NCI-H2107 treated with DMSO at 0.1 percent for 48 hours (cell line): ENCODE data around the gene TAOK1.

ENCODE experiments used
- DNase-seq: peaks from one replicate; lab custom pipeline; 2025; ENCODE audit not compliant: unreplicated experiment; lab: John Stamatoyannopoulos, UW

TAOK1 gene

DNA sequence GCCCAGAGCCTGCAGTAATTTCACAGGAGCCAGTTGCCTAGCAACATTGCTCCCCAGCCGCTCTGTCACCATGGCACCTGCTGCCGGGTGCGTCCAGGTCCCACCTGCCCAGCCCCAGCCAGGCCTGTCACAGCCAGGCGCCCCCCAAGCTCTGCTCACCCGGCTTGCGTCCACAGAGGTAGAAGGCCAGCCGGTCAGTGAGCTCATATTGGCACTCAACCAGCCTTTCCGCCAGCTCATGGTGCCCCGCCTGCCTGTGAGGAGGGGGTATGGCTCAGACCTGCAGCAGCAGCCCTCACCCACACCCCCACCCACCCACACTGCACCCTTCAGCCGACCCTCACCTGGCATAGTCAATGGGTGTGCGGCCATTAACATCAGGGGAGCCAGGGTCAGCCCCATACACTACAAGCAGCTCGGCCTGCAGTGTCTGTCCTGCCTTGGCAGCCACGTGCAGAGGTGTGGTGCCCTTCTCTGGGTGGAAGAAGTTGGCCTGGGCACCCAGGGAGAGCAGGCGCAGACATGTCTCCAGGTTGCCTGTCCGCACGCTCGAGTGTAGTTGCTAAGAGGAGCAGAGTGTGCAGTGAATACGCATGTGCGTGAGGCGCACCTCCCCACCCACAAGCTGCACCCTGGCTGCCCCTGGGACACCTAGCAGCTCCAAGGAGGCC lies 191.6 kb downstream of the TAOK1 start:
- DNase-seq: no peak

DNA sequence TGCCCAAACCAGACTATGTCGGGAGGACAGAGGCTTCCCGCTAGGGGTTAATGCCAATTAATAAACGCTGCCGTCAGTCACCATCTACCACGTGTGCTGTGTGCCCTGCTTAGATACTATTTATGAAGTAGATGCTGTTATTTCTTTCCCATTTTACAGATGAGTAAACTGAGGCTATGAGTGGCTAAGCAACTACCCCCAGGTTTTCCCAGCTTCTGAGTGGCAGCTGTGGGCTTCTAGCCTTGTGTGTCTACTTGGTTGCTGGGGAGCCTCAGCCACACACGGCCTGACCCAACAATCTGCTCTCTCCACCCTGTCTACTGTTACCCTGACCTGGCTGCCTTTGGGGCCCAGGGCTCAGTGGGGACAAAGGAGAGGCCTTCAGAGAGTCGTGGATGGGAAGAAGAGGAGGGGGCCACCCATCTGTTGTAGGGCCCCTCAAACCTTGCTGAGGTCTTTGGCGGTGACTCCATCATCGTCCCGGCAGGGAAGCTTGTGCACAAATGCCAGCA lies 192.1 kb downstream of the TAOK1 start:
- DNase-seq: no peak

DNA sequence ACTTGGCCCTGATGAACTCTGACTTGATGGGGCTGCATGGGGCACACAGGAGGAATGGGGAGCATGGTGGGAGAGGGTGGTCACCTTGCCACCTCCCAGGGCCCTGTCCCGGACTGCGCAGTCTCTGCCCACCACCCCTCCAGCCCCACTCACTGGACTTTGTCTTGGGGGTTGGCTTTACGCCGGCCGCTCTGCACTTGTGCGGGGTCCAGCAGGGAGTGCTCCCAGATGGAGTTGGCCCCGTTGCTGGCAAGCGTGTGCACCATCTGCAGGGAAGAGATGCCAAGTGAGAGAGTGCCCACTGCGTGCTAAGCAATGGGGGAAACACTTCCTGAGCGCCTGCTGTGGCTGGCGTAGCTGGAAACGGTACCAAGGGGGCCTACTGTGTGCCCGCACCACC lies 192.6 kb downstream of the TAOK1 start:
- DNase-seq: no peak

GRCh38 chr17:29583324-29584248 lies 193.4 kb downstream of the TAOK1 start:
- DNase-seq: no peak

GRCh38 chr17:29584452-29585079 lies 194.4 kb downstream of the TAOK1 start:
- DNase-seq: no peak

- DNase-seq: no peak
Observed at GRCh38 chr17:29585080-29585751, 195.1 kb downstream of the TAOK1 start.

DNA sequence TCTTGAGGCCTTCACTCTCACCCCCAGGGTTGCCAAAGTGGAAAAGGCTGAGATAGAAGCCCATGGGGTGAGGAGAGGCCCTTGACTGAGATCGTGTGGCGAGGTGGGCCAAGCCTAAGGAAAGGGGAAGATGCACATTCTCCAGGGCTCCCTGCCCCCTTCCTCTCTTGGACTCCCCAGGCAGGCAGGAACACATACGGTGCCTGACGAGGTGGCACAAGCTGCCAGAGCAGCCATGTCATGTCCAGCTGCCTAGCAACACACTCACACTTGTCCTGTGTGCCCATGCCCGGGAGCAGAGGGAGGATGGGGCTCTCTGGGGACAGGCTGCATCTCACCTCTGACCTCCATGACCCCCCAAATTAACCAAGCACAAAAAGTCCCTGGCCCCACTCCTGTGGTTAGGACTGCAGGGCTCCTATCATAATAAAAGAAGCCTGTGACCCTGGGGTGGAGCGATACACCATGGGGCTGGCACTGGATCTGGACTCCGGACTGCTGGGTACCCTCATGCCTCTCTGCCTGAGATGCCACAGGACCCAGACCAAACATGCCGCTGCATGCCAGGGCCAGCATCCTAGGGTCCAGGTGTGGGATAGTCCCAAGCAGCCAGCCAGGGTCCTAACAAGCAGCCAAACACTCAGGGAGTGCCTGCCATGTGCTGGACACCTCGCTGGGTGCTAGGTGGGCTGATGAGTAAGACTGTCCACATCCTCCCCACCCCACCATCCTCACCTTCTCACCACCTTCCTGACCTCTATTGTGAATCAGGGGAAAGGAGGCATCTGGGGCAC lies 196.7 kb downstream of the TAOK1 start:
- DNase-seq: no peak

- no peak for DNase-seq
Observed at GRCh38 chr17:29587591-29587990, 197.4 kb downstream of the TAOK1 start.

DNA sequence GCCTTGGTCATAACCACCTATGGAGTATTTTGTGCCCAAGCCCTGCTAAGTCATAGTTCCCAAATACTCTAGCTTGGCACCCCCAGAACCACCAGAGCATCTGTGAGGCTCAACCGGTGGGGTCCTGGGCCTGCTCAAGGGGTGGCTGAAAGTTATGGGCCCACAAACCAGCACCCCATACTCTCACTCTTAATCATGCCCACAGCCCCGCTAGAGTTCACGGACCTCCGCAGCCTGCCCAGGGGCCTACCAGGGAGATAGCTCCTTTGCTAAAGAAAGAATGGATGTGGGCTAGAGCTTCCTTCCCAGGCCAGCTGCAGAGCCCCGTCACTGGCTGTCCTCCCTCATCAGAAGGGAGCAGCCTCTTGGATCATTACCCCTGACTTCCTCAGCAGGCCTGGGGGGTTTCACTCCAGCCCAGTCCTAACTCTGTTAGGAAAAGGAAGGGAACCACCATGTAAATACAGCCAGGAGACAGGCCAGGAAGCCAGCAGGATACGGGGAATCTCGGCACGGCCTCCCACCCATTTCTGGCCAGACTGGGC lies 197.9 kb downstream of the TAOK1 start:
- no peak for DNase-seq

DNA sequence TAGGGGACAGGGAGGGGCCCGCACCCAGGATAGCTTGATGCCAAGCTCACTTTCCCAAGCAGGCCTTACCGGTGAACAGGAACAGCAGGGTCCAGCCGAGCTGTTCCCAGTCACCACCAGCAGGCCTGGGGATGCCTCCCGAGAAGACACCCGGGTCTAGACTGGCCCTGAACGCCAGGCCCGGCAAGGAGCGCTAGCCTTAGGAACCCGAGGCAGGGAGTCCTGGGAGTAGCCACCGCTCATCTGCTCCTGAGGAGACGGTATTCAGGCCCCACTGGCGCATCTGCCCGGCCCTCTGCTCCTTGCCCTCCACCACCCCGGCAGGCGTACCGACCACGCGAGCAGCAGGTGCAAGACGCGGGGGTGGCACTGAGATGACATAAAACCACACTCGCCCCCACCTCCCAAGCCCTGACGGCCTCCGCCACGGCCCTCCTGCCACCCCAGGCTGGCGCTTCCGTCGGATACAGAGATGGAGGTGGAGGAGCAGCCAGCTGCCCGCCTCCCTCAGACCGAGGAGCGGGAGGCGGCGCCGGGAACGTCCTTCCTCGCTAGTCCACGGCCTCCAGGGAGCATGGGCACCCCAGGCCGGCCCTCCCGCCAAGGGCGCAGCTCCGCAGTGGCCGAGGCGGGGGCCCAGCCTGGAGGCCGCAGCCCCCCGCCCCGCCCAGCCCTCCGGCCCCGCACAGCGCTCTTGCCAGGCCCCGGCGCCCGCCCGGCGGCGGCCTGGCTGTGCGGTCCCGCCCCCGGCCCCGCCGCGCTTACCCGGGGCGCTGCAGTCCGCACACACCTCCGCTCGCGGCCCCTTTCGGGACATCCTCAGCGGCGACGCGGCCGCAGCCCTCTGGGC lies 198.6 kb downstream of the TAOK1 start:
- no peak for DNase-seq

DNA sequence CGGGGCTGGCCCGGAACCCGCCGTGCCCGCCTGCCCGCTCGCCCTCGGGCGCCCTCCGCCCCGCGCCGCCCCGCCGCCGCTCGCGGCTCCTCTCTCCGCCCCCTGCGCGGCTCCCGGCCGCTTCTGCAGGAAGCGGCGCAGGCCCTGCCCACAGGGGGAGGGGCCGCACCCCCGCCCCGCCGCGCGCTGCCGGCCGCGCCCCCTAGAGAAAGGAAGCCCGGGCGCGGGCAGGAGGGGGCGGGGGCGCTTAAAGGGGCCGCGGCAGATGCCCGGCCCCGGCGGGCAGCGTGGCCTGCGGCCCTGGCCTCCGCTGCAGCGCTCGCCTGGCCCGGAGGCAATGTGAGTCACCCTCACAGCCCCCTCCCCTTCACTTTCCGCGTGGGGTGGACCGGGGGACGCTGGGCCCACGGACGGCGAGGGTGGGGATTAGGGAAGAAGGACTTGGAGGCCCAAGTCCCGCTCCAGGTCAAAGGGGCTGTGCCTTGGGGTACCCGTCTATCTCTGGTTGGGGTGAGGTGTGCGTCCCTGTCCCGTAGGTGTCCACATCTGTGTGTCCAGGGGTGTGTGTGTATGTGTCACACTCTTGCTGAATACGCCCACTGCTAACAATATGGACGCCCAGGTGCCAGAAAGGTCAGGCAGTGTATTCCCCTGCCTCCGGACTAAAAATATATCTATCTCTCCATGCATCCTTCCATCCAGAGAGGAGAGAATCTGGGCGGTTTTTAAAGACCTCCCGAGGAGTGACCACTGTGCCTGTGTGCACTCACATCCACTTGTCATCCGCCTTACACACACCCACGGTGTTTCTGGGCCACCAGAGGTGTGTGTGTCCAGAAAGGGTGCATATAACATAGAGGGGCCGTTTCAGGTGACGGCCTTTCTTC lies 199.6 kb downstream of the TAOK1 start, which contains the start of gene GIT1:
GIT1 (minus strand) TSS at position 125 of the 887 bp plus-strand sequence. CDS start 270 bp downstream, outside the sequence.
- peak; percentile 50 for DNase-seq

DNA sequence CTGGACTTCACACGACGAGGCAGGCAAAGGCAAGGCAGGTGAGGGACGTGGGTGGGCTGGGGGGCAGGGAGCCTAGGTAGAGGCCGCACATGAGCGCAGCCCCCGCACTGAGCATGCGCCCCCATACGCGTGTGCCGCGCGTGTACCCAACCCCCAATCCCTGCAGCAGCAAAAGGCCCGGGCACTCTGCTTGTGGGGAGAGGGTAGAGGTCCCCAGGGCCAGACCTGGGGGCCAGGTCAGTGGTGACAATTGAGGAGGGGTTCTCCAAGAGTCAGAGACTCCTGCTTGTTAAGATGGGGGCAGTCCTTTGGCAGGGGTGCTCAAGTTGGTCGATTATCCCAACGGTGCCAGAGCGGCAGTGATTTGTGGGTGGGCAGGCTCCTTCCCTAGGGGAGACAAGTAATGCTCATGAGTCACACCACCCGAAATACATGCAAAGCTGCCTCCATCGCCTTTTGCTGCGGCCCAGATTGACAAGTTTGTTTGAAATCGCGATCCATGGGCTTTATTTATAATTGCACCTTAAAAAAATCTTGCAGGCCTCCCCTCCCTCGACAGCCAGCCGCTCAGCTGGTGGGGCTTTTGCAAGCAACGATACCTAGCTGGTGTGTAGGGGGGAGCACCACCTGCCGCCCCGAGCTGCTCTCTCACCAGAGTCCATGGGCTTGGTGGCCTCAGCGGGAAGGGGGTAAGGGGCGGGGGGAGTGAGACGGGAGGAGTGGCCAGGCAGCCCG lies 200.4 kb downstream of the TAOK1 start:
- DNase-seq: peak; percentile 46

GRCh38 chr17:29591146-29591736 lies 201.1 kb downstream of the TAOK1 start:
- no peak for DNase-seq

GRCh38 chr17:29591737-29592608 lies 201.8 kb downstream of the TAOK1 start:
- peak; percentile 82 for DNase-seq

GRCh38 chr17:29592850-29593551 lies 202.8 kb downstream of the TAOK1 start, which contains the start of gene ANKRD13B:
TSS of gene ANKRD13B (plus strand) at chr17:29593132. CDS start at chr17:29593622, 490 bp downstream.
- DNase-seq: no peak
